ENCODE data around the gene CACNA2D3.

GRCh38 chr3:54705730-54706129, 583.4 kb downstream of the CACNA2D3 start:
- TF ChIP-seq CTCF (IDR thresholded peaks at IDR 0.05) (no peak), POLR2AphosphoS5 (IDR thresholded peaks at IDR 0.05) (no peak), POLR2A (IDR thresholded peaks at IDR 0.05) (no peak)
